GM19455 (cell line): Measurements from ENCODE around the gene HJV.
A peak's percentile ranks its signal among the peaks of the same experiment; 100 is the strongest.

Experiments used
- ATAC-seq: cut with Tn5 transposase; IDR thresholded peaks from one replicate; pipeline ENCODE4 v1.9.1; 2021; ENCODE audit not compliant: unreplicated experiment

Gene HJV

DNA sequence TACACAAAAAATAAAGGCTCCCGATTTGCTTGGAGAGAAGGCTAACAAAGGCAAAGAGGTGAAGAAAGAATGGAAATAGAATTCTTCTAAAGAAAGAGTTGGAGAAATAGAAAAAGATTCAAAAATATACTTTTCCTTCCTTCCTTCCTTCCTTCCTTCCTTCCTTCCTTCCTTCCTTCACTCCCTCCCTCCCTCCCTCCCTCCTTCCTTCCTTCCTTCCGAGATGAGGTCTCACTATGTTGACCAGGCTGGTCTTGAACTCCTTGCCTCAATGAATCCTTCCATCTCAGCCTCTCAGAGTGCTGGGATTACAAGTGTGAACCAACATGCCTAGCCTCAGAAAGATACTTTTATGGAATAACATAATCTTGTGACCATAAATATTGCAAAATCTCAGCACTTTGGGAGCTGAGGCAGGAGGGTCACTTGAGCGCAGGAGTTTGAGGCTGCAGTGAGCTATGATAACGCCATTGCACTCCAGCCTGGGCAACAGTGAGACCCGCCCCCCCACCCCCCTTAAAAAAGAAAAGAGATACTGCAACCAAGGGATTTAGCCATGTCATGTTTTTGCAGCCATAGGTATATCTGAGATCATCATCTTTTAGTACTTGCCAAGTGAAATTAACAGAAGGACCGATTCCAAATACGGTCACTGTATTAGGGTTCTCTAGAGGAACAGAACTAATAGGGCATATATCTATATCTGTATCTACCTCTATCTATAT, 1.0 kb upstream of the HJV start:
- no peak for ATAC-seq

DNA sequence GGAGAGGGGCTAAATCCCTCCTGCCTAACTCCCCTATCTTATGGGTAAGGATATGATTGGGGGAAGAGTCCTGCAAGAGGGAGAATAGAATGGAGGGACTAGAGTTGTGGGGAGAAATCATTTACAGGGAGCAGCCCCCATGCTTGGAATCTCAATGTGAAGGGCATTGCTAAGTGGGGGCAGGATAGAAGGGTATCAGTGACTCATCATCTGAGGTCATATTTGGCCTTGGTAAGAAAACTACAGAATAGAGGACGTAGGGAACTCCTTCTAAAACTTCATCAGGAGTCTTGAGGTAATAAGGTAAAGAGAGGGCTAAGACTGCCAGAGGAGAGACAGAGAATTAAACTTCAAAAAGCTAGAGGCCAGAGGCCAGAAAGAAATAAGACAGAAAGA, 487 bp downstream of the HJV start:
- ATAC-seq = no peak

DNA sequence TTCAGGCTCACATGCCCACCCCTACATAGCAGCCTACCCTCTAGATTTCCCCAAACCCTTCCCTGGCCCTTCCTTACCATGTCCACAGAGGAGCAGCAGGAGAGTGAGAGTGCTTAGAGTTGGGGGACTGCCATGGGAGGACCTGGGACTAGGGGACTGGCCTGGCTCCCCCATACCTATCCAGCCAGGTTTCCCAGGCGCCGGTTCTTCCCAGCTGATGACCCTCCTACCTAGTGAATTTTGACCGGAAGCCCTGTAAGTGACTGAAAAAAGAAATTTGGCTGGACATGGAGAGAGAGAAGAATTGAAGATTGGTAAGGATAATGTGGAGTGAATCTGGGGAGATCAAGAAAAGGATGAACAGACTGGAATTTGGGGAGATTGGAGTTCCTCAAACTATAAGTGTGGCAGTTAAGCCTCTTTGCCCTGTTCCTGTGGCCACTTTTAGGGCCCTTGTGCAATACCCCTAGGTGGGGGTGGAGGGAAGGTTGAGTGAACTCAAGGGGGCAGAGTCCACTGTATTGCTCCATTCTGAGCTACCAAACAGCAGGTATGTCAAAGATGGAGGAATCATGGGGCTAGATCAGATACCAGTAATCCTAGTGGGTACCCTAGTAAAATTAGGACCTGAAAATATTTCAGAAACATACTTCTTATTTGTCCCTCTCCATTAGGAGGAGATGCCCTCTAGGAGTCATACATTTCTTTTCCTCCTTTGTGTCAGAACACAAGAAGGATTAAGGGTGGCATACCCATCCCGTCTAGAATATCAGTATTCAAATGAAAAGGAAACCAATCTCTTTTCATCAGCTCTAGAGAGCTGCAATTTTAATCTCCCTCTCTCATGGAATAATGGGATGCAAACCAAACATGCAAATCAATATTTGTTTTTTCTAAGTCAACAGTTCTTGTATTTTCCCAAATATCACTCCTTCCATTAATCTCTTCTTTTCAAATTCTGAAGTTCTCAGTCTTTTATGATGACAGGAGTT, 1.2 kb downstream of the HJV start:
- ATAC-seq = no peak

DNA sequence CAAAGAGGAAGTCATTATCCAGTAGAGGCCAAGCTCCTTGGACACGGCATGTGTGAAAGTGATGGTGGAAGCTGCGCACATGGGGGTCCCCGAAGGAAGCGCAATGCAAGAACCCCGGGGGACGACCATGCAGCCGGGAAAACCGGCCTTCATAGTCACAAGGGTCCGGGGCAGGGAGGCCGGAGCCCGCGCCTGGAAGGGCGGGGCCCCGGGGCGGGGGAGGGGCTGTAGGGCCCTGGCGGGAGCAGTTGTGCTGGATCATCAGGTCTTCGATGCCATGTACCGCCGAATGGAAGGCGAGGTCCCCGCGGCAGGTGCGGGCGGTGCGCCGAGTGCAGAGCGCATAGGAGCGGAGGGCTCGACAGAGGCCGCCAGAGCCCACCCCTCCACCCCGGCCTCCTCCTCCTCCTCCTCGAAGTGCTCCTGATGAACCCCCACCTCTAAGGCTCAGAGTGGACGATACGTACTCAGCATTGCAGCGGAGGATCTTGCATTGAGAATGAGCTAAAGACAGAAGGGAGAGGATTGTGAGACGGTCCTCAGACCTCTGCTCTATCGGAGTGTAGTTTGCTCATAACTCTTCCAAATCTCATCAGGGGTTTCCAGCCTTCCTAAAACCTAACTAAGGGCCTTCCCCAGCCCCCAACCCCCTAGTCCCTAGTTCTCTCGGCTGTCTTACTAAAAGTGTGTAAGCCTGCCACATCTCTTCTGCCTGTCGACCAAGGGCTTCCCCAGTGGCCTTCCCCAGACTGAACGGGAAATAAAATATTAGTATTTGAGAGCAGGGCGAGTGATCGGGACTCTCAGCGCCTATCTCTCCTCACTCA, 2.1 kb downstream of the HJV start:
- ATAC-seq = no peak

DNA sequence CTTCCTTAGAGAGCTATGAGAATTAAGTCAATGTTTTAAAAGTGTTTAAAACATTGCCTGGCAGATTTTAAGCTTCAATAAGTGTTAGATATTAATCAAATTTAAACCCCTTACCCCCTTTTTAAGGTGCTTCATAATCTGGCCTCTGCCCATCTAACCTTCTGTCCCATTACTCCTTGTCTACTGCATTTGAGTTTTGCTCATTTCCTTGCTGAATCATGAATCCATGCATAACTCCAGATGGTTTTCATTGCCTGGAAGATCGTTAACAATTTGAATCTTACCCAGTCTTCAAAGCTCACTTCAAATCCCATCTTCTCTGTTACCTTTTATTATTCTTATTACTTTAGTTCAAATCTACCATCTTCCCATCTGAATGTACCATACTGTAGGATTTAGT, 4.6 kb downstream of the HJV start:
- ATAC-seq = no peak

DNA sequence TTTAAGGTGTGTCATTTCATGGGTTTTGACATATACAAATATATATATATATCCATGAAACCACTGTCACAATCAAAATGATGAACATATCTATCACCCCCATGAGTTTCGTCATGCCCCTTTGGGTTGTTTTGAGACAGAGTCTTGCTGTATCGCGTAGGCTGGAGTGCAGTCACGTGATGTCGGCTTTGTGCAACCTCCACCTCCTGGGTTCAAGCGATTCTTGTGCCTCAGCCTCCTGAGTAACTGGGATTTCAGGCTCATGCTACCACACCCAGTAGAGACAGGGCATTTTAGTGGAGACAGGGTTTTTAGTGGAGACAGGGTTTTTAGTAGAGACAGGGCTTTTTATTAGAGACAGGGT, 8.0 kb downstream of the HJV start:
- ATAC-seq = no peak

DNA sequence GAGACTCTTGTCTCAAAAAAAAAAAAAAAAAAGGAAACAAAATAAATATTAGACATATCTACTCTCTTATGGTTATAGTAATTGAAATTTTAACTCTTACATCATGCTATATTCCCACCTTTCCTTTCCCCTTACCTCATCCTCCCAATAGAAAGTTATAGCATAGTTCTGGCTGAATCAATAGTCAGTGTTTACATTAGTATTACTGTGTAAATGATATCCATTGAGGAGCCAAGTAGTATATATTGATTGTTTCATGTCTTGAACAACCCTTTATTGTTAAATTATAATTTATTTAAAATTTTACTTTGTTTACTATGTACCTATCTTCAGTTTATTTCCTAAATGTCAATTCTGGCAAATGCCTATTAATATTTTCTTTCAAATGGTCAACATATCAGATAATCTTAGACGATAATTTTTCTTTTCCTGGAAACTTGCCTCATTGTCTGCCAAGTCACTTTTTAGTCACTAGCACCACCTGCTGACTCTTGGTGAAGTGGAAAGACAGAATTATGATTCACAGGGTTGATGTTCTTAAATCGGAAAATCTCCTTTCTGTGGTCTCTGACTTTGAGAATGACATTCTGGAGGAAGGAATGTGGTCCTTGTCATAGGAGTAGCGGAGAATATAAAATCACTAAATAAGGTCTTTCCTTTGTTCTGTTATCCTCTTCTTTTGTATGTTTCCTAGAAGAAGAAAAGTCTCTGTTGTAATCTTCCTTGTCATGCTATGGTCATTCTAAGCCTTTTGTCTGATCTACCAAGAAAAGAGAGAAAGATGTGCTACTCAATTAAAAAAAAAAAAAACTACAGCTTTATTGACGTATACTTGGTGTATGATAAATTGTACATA, 8.6 kb downstream of the HJV start:
- ATAC-seq = no peak

DNA sequence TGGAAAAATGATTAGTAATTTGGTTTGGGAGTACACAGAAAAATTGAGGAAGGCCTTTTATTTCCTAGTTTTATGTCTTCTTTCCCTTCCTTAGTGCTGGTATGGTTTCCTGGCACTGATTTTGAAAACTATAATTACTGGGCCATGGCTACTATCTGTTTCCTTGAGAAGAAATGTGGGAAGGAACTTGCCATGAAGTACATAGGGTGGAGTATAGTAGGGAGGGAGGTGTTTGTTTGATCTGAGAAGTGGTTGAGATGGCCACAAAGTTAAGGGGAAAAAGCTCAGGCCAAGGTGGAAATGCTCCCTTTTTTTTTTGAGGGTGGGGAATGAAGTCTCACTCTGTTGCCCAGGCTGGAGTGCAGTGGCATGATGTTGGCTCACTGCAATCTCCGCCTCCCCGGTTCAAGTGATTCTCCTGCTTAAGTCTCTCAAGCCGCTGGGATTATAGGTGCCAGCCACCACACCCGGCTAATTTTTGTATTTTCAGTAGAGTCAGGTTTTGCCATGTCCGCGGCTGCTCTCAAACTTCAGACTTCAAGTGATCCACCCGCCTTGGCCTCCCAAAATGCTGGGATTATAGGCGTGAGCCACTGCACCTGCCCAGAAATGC, 11.3 kb downstream of the HJV start:
- ATAC-seq = no peak

DNA sequence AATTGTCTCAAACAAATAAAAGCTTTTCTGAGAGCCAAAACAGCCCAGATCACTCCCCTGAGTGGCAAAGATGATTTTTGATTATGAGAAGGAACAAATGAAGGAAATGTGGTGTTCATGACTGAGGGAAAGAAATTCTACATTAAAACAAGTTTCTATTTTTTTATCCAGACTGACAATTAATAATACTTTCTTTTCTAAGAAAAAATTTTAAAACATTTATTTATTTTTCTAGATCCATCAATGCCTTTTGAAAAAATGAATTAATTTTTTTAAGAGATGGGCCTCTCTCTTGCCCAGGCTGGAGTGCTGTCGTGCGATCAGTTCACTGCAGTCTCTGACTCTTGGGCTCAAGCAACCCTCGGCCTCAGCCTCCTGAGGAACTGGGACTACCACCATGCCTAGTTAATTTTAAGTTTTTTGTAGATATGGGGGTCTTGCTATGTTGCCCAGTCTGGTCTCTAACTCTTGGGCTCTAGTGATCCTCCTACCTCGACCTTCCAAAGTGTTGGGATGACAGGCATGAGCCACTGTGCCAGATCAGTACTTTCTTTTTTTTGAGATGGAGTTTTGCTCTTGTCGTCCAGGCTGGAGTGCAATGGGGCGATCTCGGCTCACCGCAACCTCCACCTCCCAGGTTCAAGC, 13.9 kb downstream of the HJV start:
- no peak for ATAC-seq

DNA sequence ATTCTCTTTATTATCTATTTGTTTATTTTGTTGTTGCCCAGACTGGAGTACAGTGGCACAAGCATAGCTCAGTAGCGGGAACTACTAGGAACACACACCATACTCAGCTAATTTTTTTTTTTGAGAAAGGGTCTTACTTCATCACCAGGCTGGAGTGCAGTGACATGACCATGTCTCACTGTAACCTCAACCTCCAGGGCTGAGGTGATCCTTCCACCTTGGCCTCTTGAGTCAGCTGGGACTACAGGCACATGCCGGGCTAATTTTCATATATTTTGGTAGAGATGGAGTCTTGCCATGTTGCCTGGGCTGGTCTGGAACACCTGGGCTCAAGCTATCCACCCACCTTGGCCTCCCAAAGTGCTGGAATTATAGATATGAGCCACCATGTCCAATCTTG, 19.8 kb downstream of the HJV start:
- no peak for ATAC-seq

DNA sequence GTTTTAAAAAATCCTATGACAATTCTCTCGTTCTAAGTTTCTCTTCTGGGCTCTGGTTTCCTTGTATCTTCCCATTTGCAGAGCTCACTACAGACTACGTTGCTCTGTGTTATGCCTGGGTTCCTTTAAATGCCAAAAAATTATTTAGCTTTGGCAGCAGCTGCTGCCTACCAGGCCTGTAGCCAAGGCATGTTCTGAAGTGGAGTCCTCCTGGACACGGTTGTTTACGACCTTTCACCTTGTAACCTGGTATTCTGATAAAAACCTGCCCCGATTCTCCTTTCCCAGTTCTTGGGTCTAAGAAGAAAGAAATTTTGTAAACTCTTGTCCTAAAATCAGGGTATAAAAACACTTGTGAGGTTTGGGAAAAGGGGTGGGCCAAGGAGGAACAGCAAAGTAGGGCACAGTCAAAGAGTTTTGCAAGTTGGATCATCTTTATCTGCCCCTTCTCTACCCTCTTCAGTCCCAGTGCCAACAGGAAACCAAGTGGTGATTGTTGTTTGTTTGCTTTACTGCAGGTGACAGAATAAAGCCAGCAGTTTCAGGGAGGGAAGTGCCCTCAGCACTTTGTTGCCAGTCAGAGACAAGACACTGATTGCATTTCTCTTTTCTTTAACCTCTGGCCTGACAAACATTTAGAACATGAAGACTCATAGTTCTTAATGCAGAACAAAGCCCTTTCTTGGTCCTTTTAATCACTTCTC, 22.1 kb downstream of the HJV start:
- no peak for ATAC-seq

DNA sequence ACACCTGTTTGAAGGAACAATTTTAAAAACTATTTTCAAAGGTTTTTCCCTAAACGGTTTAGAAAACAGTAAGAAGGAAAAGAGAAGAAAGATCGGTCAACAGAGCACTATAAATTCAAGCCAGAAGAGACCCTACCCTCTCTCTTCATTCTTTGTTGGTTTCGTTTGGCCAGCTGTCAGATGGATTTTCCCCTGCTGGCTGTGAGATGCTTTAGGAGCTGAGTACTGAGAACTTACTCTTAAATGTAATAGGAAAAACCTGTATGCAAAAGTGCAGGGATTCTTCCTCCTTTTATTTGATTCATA, 23.9 kb downstream of the HJV start:
- no peak for ATAC-seq

DNA sequence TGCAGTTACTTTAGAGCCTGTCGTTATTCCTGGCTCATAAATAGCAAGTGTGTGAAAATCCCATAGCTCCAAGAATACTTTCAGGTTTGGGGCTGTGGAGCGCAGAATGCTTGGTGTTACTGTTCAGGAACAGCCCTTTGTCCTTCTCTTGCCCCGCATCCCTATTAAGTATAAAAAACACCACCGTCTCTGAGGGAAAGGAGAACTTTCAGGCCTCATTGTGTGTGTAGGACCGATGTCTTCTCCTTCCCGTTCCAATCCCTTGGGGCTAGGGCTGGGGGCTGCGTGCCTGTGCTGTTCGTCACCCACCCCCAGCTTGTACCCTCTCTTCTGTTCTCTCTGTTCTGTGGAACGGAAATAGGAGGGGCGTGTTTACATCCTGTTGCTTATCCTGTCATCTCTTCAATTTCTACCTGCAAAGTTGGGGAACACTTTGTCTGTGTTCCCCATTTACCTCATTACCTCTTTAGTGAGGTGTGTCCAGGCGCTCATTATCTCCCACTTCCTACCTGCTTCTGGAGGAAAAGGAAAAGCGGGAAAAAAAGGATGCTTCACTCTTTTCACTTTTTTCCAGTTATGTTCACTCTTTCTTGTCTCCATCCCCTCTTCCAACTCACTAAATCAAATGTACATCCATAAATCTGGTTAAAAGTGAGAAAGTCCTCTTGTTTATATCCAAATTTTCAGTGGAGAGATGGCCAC, 24.4 kb downstream of the HJV start:
- ATAC-seq = peak; percentile 19

DNA sequence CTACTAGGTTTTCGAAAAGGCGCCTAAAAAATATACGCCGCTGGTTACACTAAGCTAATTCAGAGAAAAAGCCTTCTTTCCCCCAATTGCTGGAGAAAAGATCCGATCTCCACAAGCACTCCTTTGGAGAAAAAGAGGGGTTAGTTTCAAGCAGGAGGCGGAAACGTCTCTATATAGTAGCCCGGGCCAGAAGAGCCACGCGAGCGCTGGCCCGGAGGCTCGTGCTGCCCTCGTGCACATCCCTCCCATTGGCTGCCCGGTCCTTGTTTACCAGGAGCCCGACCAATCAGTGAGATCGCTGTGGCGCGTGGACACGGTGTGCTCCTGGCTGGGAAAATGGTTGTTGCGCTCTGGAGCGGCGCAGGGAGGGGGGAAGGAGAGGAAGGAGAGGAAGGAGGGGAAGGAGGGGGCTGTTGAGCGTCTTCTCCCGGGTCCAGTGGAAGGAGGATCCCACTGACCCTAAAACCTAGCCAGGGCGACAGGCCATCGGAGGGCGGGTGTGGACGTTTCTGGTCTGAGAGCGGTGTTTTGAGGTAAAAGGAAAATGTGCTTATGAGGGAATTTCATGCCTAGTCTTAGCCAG, 25.0 kb downstream of the HJV start, which contains the start of gene TXNIP:
TXNIP (minus strand) TSS at position 147 of the 583 bp plus-strand sequence. CDS start 313 bp downstream, outside the sequence.
- peak; percentile 97 for ATAC-seq

DNA sequence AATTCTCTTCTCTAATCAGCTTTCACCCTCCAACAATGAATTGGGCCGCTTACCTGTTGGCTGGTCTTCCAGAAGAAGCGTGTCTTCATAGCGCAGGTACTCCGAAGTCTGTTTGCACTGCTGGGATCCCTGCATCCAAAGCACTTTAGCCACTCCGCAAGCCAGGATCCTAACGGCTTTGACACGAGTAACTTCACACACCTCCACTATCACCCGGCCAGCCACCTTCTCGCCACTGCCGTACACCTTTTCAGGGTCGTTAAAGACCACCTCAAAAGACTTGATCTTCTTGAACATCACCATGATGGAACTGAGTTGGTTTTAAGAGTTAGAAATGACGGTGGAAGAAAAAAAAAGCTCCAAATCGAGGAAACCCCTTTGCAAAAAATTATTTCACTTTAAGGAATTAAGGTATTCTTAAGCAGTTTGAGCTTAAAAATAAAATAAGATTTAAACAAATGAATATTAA, 25.5 kb downstream of the HJV start:
- ATAC-seq = no peak

DNA sequence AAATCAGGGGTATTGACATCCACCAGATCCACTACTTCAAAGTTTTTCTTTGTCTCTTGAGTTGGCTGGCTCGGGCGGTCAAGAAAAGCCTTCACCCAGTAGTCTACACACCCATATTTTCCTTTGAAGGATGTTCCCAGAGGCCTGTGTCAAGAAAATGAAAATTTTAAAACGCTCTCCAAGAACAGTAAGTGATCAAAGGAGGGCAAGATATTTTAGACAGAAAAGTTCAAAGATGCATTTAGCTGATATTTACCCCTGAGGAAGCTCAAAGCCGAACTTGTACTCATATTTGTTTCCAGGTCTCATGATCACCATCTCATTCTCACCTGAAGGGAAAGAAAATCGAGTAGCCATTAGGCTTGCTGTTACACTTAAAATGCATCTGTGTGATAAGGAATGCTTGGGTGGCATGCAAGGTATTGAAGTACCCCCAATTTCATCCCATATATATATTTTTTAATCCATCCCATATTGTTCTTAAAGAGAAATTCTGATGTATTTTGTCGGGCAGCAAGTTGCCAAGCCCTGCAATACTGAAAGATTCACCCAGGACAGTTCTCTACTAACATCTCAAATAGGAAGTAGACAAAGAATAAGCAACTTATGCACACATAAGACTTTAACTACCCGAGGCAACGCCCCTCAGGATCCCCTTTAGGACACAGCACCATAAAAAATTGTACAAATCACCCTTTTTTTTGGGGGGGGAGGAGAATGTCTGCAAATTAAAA, 26.2 kb downstream of the HJV start:
- ATAC-seq = no peak

DNA sequence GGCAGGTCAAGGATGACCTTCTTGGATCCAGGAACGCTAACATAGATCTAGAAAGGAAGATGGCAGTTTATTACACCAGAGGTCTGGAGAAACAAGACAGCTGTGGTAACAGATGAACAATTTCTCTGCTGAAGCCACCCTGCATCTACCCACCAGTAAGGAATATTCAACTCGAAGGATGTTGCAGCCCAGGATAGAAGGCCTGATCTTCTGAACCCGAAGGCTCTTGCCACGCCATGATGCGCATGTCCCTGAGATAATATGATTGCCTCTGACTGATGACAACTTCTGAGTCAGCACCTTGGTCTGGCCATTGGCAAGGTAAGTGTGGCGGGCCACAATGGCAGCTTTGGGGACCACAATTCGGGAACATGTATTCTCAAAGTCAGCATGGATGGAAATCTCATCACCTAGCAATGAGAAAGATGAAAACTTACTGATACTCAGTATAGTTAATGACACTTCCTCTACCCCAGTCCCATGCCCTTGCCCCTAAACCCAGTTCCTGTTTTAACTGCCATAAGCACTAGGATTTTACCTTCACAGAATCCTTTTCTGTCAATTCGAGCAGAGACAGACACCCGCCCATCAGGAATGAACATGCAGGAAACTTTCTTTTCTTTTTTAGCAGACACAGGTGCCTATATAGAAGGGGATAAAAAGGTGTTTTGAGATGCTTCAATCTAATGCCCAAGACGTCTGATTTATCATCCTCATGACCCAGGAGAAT, 27.0 kb downstream of the HJV start:
- ATAC-seq = no peak
